Activated CD4-positive, CD25-positive, alpha-beta regulatory T cell treated with anti-CD3 and anti-CD28 coated beads, Interleukin-2, amount 50 U/mL, for 16 hours (primary cell): ENCODE data around the gene FBXO34.
"Not testable (repeated sequence)": the region's sequence is repeated elsewhere in the genome, so short reads cannot be mapped to it uniquely, and the experiment has no call there.

Experiments used
- DNase-seq: peaks from one replicate; pipeline ENCODE4 v3.0.0-alpha.2; 2020; ENCODE audit warnings: low read depth, low spot score

Gene FBXO34

GRCh38 chr14:55312379-55313030, 41.3 kb downstream of the FBXO34 start:
- DNase-seq = not testable (repeated sequence)

- DNase-seq = no peak
Measured at GRCh38 chr14:55313480-55313879, 42.3 kb downstream of the FBXO34 start.

GRCh38 chr14:55314449-55314848, 43.2 kb downstream of the FBXO34 start:
- no peak for DNase-seq

GRCh38 chr14:55316564-55316963, 45.3 kb downstream of the FBXO34 start:
- no peak for DNase-seq

GRCh38 chr14:55317542-55318306, 46.5 kb downstream of the FBXO34 start:
- no peak for DNase-seq

GRCh38 chr14:55318694-55319093, 47.5 kb downstream of the FBXO34 start:
- no peak for DNase-seq

GRCh38 chr14:55323910-55324309, 52.7 kb downstream of the FBXO34 start:
- DNase-seq = no peak

GRCh38 chr14:55324812-55325211, 53.6 kb downstream of the FBXO34 start:
- no peak for DNase-seq

GRCh38 chr14:55327179-55327578, 56.0 kb downstream of the FBXO34 start:
- DNase-seq = no peak

GRCh38 chr14:55328317-55328716, 57.1 kb downstream of the FBXO34 start:
- DNase-seq = no peak

- DNase-seq = no peak
Measured at GRCh38 chr14:55329999-55330710, 58.9 kb downstream of the FBXO34 start.

- no peak for DNase-seq
Measured at GRCh38 chr14:55332654-55333570, 61.7 kb downstream of the FBXO34 start.

- no peak for DNase-seq
Measured at GRCh38 chr14:55333711-55334485, 62.7 kb downstream of the FBXO34 start.

GRCh38 chr14:55336162-55336561, 64.9 kb downstream of the FBXO34 start:
- DNase-seq = no peak

GRCh38 chr14:55336691-55337090, 65.5 kb downstream of the FBXO34 start:
- DNase-seq = no peak

GRCh38 chr14:55339770-55340169, 68.5 kb downstream of the FBXO34 start:
- no peak for DNase-seq

GRCh38 chr14:55340482-55340881, 69.3 kb downstream of the FBXO34 start:
- no peak for DNase-seq

GRCh38 chr14:55341781-55342180, 70.6 kb downstream of the FBXO34 start:
- no peak for DNase-seq

GRCh38 chr14:55344582-55345163, 73.5 kb downstream of the FBXO34 start:
- DNase-seq = not testable (repeated sequence)

- DNase-seq = no peak
Measured at GRCh38 chr14:55347040-55347439, 75.8 kb downstream of the FBXO34 start.
